Transverse colon (tissue), 3 donors: Measurements from ENCODE around the gene SH2B2.

Experiments
- CTCF ChIP-seq, 5 experiments: fragments of 200-600 bp in 3 of 5; fragments of 450-650 bp in 2 of 5; sonication (generic) in 3 of 5; IDR thresholded peaks; 1 replicate in 2 of 5; 2 replicates in 3 of 5; pipeline ENCODE4 v1.5.1; 2016 to 2017; ENCODE audit warnings: antibody characterized with exemption in 5 of 5, inconsistent platforms in 3 of 5, mild to moderate bottlenecking in 2 of 5, moderate library complexity in 1 of 5
- EP300 ChIP-seq: sonication (generic); formaldehyde crosslinking; IDR thresholded peaks from one replicate; pipeline ENCODE4 v1.6.1; 2017; ENCODE audit warnings: antibody characterized with exemption, low read depth

GRCh38 chr7:102272075-102272916 is 14.4 kb upstream of the SH2B2 start:
- TF ChIP-seq CTCF (IDR thresholded peaks at IDR 0.05) (peak; percentile 90 to 93 (median 90)), EP300 (no peak)
